ENCODE results near the gene F13A1. TPM values are rescaled to one million over a fixed set of nuclear protein-coding genes. Genes with fewer than 3 reads are reported as not detected.

The F13A1 gene
- total RNA-seq, 2 donors from 2014 or later: not detected

GRCh38 chr6:6219716-6220115 is 100.7 kb downstream of the F13A1 start:
- H3K9me3 Mint-ChIP-seq: no peaks in the 10 kb centered on the region
- no peaks in the 10 kb centered on the region for H3K4me1 Mint-ChIP-seq (ENCODE audit: low read depth in 2 of 2)
- peaks cover 10 to 27% of the 10 kb centered on the region in 2 donors for H3K27me3 Mint-ChIP-seq
- no peak for DNase-seq (ENCODE audit: low spot score)
- no peak for ATAC-seq
- H3K36me3 Mint-ChIP-seq: no peaks in the 10 kb centered on the region
- H3K27ac Mint-ChIP-seq: no peak overlapping the region
- H3K4me3 Mint-ChIP-seq: no peak overlapping the region

GRCh38 chr6:6218759-6219085 is 101.7 kb downstream of the F13A1 start:
- no peak overlapping the region for H3K4me3 Mint-ChIP-seq
- ATAC-seq: peak in 1 of 2 donors; percentile 57
- no peaks in the 10 kb centered on the region for H3K9me3 Mint-ChIP-seq

GRCh38 chr6:6217855-6218758 is 102.4 kb downstream of the F13A1 start:
- Mint-ChIP-seq H3K9me3 (no peaks in the 10 kb centered on the region), H3K36me3 (no peaks in the 10 kb centered on the region), H3K4me1 (ENCODE audit: low read depth in 2 of 2) (no peaks in the 10 kb centered on the region), H3K27ac (no peak overlapping the region), H3K27me3 (peaks cover 9 to 20% of the 10 kb centered on the region in 2 donors), H3K4me3 (no peak overlapping the region)
- no peak for DNase-seq (ENCODE audit: low spot score)
- peak in 1 of 2 donors; percentile 20 for ATAC-seq

More at GRCh38 chr6:6218759-6219085, 101.7 kb downstream of the F13A1 start:
- DNase-seq (ENCODE audit: low spot score): no peak
- Mint-ChIP-seq H3K27ac (no peak overlapping the region), H3K36me3 (no peaks in the 10 kb centered on the region), H3K27me3 (peaks cover 10 to 23% of the 10 kb centered on the region in 2 donors), H3K4me1 (ENCODE audit: low read depth in 2 of 2) (no peaks in the 10 kb centered on the region)

- H3K36me3 Mint-ChIP-seq: peaks cover 10% of the 10 kb centered on the region
- H3K27me3 Mint-ChIP-seq: peaks cover 8 to 18% of the 10 kb centered on the region in 2 donors
- no peak overlapping the region for H3K4me3 Mint-ChIP-seq
- no peaks in the 10 kb centered on the region for H3K4me1 Mint-ChIP-seq (ENCODE audit: low read depth in 2 of 2)
- ATAC-seq (no peak), DNase-seq (ENCODE audit: low spot score) (no peak)
- H3K9me3 Mint-ChIP-seq: peaks cover 5% of the 10 kb centered on the region
- H3K27ac Mint-ChIP-seq: no peak overlapping the region
These were observed 109.5 kb downstream of the F13A1 start for GRCh38 chr6:6210994-6211393.

- Mint-ChIP-seq H3K4me1 (ENCODE audit: low read depth in 2 of 2) (no peaks in the 10 kb centered on the region), H3K4me3 (no peak overlapping the region), H3K36me3 (peaks cover 6% of the 10 kb centered on the region), H3K27me3 (peaks cover 21 to 59% of the 10 kb centered on the region in 2 donors), H3K27ac (no peak overlapping the region), H3K9me3 (peaks cover 5% of the 10 kb centered on the region)
- ATAC-seq: no peak
- DNase-seq (ENCODE audit: low spot score): no peak
These were observed 117.6 kb downstream of the F13A1 start for GRCh38 chr6:6202886-6203285.

- Mint-ChIP-seq H3K9me3 (no peaks in the 10 kb centered on the region), H3K4me1 (ENCODE audit: low read depth in 2 of 2) (no peaks in the 10 kb centered on the region), H3K27me3 (peaks cover 18 to 55% of the 10 kb centered on the region in 2 donors), H3K36me3 (no peaks in the 10 kb centered on the region), H3K27ac (no peak overlapping the region), H3K4me3 (no peak overlapping the region)
- ATAC-seq: no peak
- no peak for DNase-seq (ENCODE audit: low spot score)
These were observed 119.3 kb downstream of the F13A1 start for GRCh38 chr6:6201200-6201599.

- DNase-seq (ENCODE audit: low spot score) (no peak), ATAC-seq (no peak)
- Mint-ChIP-seq H3K9me3 (no peaks in the 10 kb centered on the region), H3K36me3 (no peaks in the 10 kb centered on the region), H3K27me3 (peaks cover 18 to 55% of the 10 kb centered on the region in 2 donors), H3K4me1 (ENCODE audit: low read depth in 2 of 2) (no peaks in the 10 kb centered on the region), H3K4me3 (no peak overlapping the region), H3K27ac (no peak overlapping the region)
These were observed 120.8 kb downstream of the F13A1 start for GRCh38 chr6:6199678-6200077.

GRCh38 chr6:6196762-6197161 is 123.7 kb downstream of the F13A1 start:
- Mint-ChIP-seq H3K27me3 (peaks cover 25 to 52% of the 10 kb centered on the region in 2 donors), H3K36me3 (no peaks in the 10 kb centered on the region), H3K4me3 (no peak overlapping the region), H3K27ac (no peak overlapping the region), H3K9me3 (no peaks in the 10 kb centered on the region), H3K4me1 (ENCODE audit: low read depth in 2 of 2) (no peaks in the 10 kb centered on the region)
- no peak for ATAC-seq
- DNase-seq (ENCODE audit: low spot score): no peak

- Mint-ChIP-seq H3K4me1 (ENCODE audit: low read depth in 2 of 2) (no peaks in the 10 kb centered on the region), H3K27ac (no peak overlapping the region), H3K27me3 (peaks cover 27 to 53% of the 10 kb centered on the region in 2 donors), H3K36me3 (peaks cover 4% of the 10 kb centered on the region), H3K9me3 (no peaks in the 10 kb centered on the region), H3K4me3 (no peak overlapping the region)
- ATAC-seq (no peak), DNase-seq (ENCODE audit: low spot score) (no peak)
These were observed 125.4 kb downstream of the F13A1 start for GRCh38 chr6:6195080-6195479.

GRCh38 chr6:6193221-6193745 is 127.2 kb downstream of the F13A1 start:
- Mint-ChIP-seq H3K36me3 (peaks cover 4% of the 10 kb centered on the region), H3K4me3 (no peak overlapping the region), H3K9me3 (no peaks in the 10 kb centered on the region), H3K27me3 (peaks cover 18 to 39% of the 10 kb centered on the region in 2 donors), H3K4me1 (ENCODE audit: low read depth in 2 of 2) (no peaks in the 10 kb centered on the region), H3K27ac (no peak overlapping the region)
- no peak for ATAC-seq
- DNase-seq (ENCODE audit: low spot score): no peak

GRCh38 chr6:6191909-6192308 is 128.6 kb downstream of the F13A1 start:
- ATAC-seq (no peak), DNase-seq (ENCODE audit: low spot score) (no peak)
- Mint-ChIP-seq H3K27me3 (peaks cover 18 to 46% of the 10 kb centered on the region in 2 donors), H3K36me3 (peaks cover 10% of the 10 kb centered on the region), H3K9me3 (peaks cover 3% of the 10 kb centered on the region), H3K4me1 (ENCODE audit: low read depth in 2 of 2) (no peaks in the 10 kb centered on the region), H3K4me3 (no peak overlapping the region), H3K27ac (no peak overlapping the region)

GRCh38 chr6:6191476-6191875 is 129.0 kb downstream of the F13A1 start:
- Mint-ChIP-seq H3K4me3 (no peak overlapping the region), H3K27me3 (peaks cover 18 to 46% of the 10 kb centered on the region in 2 donors), H3K9me3 (peaks cover 3% of the 10 kb centered on the region), H3K36me3 (peaks cover 10% of the 10 kb centered on the region), H3K27ac (no peak overlapping the region), H3K4me1 (ENCODE audit: low read depth in 2 of 2) (no peaks in the 10 kb centered on the region)
- ATAC-seq (no peak), DNase-seq (ENCODE audit: low spot score) (no peak)

GRCh38 chr6:6180684-6181083 is 139.8 kb downstream of the F13A1 start:
- Mint-ChIP-seq H3K27me3 (peaks cover 14 to 20% of the 10 kb centered on the region in 2 donors), H3K4me3 (no peak overlapping the region), H3K27ac (no peak overlapping the region), H3K9me3 (no peaks in the 10 kb centered on the region), H3K4me1 (ENCODE audit: low read depth in 2 of 2) (no peaks in the 10 kb centered on the region), H3K36me3 (no peaks in the 10 kb centered on the region)
- no peak for ATAC-seq
- DNase-seq (ENCODE audit: low spot score): no peak

- Mint-ChIP-seq H3K9me3 (no peaks in the 10 kb centered on the region), H3K27me3 (peaks cover 14 to 20% of the 10 kb centered on the region in 2 donors), H3K4me1 (ENCODE audit: low read depth in 2 of 2) (no peaks in the 10 kb centered on the region), H3K36me3 (no peaks in the 10 kb centered on the region), H3K27ac (no peak overlapping the region), H3K4me3 (no peak overlapping the region)
- ATAC-seq (peak in 1 of 2 donors; percentile 8), DNase-seq (ENCODE audit: low spot score) (no peak)
These were observed 140.4 kb downstream of the F13A1 start for GRCh38 chr6:6179858-6180623.
